Measurements from ENCODE around the gene PHPT1.
"Not testable (repeated sequence)": the region's sequence is repeated elsewhere in the genome, so short reads cannot be mapped to it uniquely, and the experiment has no call there.

Gene PHPT1

DNA sequence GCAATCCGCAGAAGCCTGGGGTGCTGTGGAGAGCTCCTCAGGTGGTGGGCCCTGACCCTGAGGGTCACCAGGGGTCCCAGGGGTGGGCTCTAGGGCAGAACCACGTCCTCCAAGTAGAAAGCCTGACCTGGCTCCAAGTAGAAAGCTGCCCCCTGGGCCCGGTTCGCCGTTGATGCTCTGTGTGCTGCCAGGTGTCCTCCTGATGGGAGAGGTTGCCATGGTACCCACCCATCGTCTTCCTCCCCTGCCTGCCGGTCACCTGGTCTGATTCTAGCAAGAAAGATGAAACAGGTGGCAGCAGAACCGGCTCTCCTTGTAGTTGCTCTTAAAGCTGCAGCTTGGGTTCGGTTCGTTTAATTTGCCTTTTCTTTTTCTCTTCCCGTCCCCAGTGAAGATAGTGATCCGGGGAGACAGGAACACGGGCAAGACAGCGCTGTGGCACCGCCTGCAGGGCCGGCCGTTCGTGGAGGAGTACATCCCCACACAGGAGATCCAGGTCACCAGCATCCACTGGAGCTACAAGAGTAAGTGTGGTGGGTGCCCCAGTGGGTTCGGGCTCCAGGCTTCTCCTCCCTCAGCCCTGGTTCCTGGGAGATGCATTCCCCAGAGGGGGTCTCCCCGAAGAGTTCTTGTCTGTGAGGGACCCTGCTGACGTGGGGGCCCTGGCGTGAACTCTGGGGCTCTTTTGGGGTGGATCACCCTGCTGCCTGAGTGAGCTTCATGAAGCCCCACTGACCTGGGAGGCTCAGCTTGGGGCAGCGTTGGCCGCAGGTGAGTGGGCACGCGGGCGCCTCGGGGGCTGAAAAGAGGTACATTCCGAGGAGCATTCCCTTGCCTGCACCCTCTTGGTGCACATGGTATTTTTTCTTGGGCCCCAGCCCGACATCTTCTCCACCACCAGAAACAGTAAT lies 25.8 kb upstream of the PHPT1 start:
- no peak for DNase-seq

DNA sequence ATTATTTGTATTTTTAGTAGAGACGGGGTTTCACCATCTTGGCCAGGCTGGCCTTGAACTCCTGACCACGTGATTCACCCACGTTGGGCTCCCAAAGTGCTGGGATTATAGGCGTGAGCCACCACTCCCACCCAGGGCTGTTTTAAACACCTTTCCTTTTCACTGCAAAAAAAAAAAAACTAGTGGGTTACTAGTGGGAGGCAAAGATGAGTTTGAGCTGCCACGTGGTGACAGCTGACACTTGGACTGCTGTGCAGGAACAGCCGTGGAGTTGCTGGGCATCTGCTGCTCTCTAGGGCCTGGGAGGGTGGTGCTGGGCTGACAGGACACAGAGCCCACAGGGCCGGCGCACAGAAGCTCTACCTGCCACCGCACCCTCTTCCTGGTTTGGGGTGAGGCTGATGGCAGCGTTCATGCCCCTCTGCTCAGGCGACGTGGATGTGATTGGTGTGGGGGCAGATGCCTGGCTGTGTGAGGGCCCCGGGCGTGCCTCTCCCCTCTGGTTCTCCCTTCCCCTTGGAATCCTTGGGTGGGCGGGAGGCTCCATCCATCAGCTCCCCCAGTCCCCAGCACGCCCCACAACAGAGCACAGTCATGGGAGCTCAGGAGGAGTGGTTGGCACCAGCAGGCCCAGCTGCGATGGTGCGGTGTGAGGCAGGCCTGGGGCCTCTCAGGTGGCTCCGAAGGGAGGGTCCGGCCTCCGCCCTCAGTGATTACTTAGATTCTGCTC lies 24.5 kb upstream of the PHPT1 start:
- no peak for DNase-seq

DNA sequence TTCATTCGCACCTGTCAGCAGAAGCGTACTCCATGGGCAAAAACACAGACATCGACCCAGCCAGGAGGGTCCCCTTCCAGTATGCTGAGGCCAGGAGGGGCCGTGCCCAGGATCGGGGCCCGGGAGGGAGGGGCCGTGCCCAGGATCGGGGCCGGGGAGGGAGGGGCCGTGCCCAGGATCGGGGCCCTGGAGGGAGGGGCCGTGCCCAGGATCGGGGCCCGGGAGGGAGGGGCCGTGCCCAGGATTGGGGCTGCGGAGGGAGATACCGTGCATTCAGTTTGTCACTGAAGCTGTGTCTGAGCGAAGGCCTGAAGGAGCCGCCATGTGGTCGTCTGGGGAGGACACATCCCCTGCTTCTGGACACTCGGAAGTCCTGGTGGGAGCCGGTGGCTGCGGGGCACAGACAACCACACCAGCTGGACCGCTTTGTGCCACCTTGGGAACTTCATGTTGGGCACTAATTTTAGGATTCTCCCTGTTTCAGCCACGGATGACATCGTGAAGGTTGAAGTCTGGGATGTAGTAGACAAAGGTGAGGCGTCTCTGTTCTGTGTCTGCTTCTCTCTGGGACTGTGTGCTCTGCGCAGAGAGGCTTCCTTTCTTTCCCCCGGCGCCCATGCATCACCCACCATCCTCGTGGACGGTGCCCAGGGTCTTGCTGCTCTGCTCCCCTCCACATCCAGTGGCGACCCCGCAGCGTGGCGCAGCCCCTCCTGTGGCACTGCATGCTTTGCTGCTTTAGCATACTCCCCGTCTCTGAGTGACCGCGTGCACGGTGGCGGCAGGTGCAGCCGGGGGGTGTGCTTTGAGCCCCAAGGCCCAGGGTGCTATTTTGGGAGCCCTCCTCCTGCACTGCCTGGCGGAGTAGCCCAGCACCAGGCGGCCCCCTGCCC lies 23.7 kb upstream of the PHPT1 start:
- no peak for DNase-seq

DNA sequence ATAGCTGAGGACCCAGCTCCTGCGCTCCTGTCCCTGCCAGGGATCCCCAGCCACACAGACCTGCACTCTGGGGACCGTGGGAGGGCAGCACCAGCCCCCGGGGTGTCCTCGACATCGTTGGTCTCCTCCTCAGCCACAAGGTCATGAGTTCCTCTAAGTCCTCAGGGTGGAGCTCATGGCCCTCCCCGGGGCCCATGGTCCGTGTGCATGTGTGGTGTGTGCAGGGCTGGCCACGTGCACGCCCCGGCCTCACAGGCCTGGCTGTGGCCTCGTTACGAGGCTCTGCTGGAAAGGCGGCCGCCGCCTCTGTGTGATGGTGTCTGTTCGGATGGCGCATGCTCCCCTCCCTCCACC lies 23.0 kb upstream of the PHPT1 start:
- DNase-seq = no peak

DNA sequence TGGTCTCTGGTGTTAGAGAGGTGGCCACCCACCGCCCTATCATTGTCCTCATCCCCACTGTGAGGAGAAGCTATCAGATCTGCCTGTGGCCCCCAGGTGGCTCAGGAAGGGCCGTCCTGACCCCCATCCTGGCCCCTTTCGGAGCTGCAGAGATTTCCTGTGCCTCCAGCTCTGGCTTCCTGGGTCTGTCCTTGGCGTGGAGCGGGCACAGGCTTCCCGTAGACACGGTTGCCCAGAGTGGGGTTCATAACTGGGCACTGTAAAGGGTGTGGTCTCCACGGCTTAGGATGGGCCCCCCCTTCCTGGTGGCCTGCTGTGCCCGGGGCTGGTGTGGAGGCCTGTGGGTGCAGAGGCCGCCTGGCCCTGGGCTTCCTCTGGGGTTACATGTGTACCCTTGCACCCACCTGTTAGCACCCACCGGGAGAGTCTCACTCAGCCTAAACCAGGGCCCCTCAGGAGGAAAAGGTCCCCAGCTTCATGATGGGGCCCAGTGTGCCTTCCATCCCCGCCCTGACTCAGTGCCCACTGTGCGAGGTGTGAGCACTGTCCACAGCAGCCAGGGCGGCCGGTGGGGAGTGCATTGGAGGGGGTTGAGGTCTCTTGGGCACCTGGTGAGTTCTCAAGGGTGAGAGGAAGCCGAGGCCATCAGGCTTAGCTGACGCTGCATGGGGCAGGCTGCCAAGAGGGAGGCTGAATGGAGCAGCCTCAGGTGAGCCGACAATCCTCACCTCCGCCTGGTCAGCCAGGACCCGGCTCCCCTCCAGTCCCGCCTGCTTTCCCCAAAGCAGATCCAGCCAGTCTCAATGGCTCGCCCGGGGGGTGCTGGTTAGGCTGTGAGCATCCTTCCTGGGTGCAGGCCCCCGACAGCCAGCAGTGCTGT lies 22.3 kb upstream of the PHPT1 start:
- peak; percentile 24 for DNase-seq

DNA sequence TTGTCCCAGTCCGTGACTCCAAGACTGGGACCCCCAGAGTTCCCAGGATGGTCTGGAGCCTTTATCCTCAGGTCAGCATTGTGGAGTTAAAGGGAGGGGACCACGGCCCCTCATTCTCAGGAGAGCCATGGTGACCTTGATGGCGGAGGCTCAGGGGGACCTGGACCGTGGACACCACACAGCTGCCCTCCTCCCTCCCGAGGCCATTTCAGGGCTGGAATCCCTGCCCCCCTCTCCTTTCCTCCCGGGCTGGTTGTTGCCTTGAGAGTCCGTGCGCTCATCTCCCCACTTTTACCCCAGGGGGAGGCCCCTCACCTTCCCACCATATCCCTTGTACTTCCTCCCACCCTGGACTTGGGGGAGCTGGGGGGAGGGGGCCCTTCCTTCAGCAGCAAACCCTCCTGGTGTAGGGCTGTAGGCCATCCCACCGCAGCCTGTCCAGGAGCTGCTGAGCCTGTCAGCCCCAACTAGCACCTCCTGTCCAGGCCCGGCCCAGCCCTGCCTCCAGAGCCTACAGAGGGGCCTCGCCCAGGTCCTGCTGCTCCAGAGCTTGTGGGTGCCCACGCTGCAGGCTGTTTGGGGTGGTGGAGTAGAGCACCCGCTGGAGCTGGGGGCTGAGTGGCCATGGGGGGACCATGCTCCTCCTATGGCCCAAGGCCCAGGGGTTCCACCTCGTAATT lies 21.3 kb upstream of the PHPT1 start:
- no peak for DNase-seq

DNA sequence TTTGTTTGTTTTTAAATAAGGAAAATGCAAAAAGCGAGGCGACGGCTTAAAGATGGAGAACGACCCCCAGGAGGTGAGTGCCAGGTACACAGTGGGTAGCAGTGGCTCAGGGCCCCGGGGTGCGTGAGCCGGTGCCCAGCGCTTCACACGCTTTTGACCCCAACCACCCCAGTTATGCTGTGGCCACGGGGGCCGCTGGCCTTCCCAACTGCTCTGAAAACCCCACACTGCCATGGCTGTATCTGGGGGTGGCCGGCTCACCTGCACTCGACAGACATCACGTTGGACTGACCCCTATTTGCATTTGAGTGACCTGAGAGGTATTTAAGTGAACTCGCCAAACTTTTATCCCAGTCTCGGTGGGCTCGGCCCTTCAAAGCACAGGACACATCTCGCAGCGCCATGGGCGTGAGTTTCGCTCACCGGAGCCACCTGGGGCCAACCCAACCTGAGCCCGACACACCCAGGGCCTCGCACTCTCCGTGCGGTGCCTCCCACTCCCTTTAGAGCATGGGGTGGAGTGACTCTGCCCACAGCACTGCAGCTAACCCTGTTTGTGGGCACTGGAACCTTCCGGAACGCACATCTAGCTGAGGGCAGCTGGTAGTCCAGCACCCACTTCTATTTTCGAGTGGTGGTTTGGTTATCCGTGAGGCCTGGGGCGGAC lies 20.6 kb upstream of the PHPT1 start:
- DNase-seq = no peak

DNA sequence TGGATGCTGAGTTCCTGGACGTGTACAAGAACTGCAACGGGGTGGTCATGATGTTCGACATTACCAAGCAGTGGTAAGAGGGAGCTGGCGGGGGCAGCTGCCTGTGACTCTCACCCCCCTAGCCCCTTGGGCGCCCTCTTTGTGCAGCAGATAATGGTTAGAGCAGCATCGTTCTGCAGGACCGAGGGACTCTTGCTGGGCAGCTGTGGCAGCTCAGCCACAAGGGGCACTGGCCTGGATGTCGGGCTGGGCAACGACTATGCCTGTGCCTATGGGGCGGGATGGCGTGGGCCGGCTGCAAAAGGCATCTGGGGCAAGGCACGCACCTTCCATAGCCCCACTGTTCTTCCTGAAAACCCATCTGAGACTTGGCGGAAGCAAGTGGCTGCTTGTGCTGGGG lies 19.8 kb upstream of the PHPT1 start:
- DNase-seq = no peak

DNA sequence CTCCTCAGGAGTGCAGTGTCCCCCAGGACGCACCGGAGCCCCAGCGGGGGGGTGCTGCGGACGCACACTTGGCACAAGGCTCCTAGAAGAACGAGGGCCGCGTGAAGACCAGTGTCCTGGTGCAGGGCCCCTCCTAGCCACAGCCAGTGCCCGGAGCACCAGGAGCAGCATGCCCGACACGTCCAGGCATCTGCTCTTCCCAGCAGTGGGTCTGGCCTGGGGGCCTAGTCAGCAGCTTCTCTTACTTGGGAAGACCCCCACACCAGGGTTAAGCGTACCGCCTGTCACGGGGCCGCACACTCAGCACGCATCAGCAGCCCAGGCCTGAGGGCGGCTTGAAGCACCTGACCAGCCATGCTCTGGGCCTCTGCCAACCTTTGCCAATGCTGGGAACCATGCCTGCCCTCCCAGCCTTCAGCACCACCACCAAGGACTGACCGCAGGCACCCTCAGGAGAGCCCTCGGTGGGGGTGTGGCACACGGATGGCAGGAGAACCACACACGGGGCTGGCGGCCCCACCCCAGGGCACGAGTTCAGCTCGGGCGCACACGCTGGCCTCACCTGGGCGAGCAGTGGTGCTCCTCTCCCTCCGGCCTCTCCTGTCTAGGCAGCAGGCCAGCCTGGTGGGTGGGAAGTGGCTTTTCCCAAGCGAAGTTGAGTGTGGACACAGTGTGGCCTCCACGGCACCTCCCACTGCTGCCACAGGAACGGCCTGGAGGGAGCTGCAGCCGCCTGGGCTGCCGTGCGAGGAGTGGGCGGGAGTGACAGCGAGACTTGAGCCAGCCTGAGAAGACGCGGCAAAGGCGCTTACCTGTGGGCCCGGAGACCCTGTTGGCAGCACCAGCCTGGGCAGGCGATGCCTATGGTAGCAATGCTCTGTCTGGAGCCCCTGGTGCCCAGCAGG lies 19.0 kb upstream of the PHPT1 start:
- DNase-seq = peak; percentile 22

DNA sequence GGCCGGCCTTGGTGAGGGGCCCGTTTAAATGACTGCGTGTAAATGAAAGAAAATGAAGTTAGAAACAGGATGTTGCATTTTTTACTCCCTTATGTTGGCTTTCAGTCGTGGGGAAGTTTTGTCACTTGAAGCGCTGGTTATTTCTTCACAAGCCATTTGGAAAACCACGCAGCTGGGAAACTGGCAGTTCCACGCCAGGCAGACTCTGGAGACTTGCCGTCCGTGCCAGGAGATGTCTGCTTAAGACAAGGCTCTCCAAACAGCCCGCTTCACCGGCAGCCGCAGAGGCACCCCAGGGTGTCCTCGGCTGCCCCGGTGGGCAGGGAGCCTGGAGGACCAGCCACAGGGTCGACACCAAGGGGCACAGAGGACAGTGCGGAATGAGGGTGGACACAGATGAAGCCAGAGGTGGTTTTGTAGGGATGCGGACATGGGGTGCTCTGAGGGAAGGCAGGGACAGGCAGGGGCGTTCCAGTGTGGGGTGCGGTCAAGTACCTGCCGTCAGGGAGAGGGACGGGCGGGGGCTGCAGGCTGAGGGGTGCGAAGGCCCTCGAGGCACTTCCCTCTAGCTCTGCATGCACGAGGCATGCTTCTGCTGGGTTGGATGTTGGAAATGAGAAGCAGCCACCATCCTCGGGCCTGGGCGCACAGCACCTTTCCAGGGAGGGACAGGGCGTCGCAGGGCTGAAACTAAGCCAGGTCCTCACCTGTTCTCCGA lies 18.0 kb upstream of the PHPT1 start:
- no peak for DNase-seq

DNA sequence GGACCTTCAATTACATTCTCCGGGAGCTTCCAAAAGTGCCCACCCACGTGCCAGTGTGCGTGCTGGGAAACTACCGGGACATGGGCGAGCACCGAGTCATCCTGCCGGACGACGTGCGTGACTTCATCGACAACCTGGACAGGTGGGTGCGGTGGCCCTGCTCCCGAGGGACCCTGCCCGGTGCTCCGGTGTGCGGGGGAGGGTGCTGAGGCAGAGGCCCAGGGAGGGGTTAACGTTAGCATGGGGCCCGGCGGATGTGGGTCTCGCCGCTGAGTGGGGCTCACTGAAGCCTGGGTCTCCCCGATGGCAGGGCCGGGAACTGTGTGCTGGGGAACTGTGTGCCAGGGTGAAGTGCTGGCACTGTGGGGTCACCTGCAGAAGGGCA lies 17.5 kb upstream of the PHPT1 start:
- DNase-seq = peak; percentile 21

DNA sequence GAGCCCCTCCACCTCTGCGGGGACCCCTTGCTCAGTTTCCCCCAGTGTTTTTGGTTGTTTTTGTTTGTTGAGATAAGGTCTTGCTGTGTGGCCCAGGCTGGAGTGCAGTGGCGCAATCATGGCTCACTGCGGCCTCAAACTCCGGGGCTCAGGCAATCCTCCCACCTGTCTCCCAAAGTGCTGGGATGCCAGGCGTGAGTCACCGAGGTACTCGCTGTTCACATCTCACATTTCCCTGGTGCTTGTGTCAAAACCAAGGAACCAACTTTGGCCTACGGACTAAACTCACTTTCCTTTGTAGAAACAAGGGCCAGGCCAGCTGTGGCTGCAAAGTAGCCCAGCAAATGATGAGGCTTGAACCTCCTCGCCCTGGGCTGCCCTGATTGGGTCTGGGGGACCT lies 16.6 kb upstream of the PHPT1 start:
- DNase-seq = no peak

DNA sequence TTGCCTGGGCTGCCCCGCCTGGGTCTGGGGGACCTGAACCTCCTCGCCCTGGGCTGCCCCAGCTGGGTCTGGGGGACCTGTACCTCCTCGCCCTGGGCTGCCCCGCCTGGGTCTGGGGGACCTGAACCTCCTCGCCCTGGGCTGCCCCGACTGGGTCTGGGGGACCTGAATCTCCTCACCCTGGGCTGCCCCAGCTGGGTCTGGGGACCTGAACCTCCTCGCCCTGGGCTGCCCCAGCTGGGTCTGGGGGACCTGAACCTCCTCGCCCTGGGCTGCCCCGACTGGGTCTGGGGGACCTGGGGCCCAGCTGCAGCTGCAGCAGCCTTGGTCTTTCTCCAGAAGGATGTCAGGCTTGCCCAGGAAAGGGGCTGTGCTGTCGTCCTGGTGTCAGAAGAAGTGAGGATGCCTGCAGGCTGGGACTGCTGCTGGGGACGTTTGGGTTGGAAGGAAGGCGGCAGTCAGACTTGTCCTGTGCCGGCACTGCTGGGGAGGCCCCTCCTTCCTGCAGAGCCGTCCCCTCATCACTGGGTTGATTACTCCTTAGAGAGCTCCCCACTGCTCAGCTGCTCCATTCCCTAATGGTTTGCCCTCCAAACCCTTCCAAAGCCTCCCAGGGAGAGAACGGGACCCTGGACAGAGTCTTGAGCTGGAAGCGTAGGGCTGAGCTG lies 15.7 kb upstream of the PHPT1 start:
- not testable (repeated sequence) for DNase-seq

DNA sequence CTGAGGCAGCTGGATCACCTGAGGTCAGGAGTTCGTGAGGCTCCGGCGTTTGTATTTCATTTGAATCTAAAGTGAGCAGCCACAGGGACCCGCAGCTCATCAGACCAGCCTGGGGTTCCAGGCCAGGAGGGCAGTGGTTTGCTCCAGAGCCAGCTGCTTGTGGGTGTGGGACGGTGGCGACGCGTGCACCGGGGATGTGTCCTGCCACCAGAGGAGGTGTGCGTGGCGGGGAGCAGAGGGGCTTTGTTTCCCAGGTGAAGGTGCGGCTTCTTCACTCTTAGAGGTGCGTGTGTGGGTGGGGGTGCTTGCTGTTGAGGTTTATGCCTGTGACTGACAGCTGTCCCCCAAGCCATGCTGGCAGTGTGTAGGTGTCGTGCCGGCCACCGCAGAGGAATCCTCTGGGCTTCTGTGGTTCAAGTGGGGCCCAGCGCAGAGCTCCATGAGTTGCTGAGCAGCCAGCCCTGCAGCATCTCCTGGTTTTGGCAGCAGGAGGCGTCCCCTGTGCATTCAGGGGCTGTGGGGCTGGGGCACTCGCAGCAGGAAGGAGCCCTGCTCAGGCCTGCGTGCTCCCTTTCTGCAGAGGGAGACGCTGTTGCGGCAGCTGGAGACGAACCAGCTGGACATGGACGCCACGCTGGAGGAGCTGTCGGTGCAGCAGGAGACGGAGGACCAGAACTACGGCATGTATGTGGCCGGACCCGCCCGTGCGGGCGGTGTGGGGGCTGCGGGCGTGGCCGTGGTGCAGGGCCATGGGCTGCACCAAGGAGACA lies 13.9 kb upstream of the PHPT1 start:
- peak; percentile 24 for DNase-seq

DNA sequence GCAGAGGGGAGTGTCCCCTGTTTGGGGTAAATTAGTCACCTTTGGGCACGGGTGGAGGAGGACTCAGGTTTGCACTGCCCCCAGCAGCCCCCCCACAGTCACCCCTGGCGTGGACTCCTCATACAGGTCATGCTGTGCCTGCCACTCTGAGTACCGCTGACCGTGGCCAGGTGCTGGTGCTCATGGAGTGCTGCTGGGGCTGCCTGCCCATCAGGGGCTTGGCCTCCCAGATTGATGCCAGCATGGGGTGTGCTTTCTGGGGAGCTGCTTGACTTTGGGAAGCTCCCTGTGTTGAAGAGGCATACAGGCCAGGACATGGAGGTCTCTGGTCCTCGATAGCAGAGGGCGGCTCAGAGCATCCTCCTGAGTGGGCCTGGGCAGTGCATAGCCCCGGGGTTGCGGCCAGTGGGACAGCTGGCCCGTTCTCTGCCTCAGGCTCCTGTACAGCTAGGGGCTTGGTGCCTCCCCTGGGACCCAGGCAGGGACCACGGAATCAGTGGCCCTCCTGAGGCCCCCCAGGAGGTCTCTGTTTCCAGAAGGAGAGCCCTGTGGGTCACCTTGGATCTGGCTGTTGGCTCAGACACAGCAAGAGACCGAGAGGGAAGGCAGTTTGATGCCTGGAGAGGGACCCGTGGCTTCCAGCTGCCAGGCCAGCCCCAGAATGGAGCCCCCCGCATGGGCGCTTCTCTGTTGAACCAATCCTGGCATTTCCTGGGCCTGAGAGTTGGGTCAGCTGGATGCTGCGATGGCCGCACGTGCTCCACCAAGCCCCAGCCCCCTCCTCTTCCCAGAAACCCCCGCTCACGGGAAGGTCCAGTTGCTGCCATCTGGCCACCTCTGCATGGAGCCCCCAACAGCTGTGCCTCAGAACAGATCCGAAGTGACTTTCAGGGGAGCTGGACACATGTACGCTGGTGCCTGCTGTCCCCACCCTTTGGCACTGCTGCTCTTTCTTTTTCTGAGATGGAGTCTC lies 13.0 kb upstream of the PHPT1 start:
- peak; percentile 33 for DNase-seq

DNA sequence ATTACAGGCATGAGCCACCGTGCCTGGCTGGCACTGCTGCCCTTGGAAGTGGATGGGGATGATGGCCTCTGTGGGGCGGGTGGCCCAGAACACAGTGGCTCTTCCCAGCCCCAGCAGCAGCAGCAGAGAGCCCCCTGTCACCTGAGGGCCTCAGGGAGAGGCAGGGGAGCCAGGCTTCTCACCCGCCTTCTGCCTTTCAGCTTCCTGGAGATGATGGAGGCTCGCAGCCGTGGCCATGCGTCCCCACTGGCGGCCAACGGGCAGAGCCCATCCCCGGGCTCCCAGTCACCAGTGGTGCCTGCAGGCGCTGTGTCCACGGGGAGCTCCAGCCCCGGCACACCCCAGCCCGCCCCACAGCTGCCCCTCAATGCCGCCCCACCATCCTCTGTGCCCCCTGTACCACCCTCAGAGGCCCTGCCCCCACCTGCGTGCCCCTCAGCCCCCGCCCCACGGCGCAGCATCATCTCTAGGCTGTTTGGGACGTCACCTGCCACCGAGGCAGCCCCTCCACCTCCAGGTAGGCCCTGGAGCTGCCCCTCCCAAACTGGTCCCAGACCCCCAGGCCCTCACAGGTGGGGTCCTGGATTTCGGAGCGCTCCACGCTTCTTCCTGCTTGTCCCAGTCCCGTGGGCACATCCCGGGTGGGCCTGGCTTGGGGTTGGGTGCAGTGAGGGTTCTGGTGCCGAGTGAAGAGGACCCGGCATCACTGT lies 11.9 kb upstream of the PHPT1 start:
- DNase-seq = peak; percentile 20

All from femur (tissue), 1 donor.